ENCODE results near the gene HELZ2. TPM values are rescaled to one million over a fixed set of nuclear protein-coding genes. Genes with fewer than 3 reads are reported as not detected.

Gene HELZ2
- total and polyA plus RNA-seq, 2 experiments from 2014 or later = 5.2 to 48.9 TPM

DNA sequence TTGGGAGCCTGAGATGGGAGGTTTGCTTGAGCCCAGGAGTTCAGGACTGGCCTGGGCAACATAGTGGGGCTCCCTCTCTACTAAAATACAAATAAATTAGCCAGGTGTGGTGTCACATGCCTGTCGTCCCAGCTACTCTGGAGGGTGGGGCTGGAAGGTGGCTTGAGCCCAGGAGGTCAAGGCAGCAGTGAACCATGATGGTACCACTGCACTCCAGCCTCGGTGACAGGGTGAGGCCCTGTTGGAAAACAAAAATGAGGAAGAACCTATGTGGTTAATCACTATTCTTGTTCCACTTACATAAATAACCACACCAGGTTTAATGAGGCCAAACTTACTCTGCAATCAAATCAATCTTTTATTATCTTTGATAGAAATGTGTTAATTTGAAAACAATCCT lies 48.1 kb downstream of the HELZ2 start (continued):
- TF ChIP-seq, protein P1, sequence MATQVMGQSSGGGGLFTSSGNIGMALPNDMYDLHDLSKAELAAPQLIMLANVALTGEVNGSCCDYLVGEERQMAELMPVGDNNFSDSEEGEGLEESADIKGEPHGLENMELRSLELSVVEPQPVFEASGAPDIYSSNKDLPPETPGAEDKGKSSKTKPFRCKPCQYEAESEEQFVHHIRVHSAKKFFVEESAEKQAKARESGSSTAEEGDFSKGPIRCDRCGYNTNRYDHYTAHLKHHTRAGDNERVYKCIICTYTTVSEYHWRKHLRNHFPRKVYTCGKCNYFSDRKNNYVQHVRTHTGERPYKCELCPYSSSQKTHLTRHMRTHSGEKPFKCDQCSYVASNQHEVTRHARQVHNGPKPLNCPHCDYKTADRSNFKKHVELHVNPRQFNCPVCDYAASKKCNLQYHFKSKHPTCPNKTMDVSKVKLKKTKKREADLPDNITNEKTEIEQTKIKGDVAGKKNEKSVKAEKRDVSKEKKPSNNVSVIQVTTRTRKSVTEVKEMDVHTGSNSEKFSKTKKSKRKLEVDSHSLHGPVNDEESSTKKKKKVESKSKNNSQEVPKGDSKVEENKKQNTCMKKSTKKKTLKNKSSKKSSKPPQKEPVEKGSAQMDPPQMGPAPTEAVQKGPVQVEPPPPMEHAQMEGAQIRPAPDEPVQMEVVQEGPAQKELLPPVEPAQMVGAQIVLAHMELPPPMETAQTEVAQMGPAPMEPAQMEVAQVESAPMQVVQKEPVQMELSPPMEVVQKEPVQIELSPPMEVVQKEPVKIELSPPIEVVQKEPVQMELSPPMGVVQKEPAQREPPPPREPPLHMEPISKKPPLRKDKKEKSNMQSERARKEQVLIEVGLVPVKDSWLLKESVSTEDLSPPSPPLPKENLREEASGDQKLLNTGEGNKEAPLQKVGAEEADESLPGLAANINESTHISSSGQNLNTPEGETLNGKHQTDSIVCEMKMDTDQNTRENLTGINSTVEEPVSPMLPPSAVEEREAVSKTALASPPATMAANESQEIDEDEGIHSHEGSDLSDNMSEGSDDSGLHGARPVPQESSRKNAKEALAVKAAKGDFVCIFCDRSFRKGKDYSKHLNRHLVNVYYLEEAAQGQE (IDR thresholded peaks at IDR 0.05; ENCODE audit: unreplicated experiment) = no peak
- TF ChIP-seq EZH2 (IDR thresholded peaks at IDR 0.05; ENCODE audit: low read depth, unreplicated experiment) (no peak), CREB1 (CRISPR knock-in tag; IDR thresholded peaks at IDR 0.05; ENCODE audit: low read depth) (no peak), EZH2phosphoT487 (IDR thresholded peaks at IDR 0.05; ENCODE audit: unreplicated experiment) (no peak), POLR2AphosphoS5 (IDR thresholded peaks at IDR 0.05; ENCODE audit: low read depth) (no peak), ETS1 (IDR thresholded peaks at IDR 0.05) (no peak), CTCF (conservative IDR thresholded peaks at IDR 0.05; ENCODE audit: low read depth in 2 of 2) (no peak), ZNF114 (CRISPR knock-in tag; IDR thresholded peaks at IDR 0.05) (no peak)

DNA sequence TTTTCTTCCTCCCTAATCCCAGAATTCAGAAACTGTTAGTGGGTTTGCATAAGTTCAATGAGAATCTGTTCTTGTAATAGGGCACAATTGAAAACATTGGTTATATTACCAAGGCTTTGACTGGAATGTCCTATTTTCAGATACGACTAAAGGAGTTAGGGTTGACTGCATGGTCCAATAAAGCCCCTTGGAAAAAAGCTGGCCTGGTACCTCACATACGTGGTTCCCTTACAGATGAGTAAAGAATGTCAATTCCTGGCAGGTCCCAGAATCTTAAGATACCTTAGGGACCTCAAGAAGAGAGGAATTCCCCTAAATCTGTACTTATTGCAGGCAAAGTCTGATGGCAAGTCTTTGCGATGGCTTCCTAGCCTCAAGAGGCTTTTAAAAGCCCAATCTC lies 48.9 kb downstream of the HELZ2 start:
- Histone ChIP-seq H3K27ac (ENCODE audit: low read depth) (no peak overlapping the region), H3K4me3 (no peak overlapping the region), H3K79me2 (replicated peaks; ENCODE audit: insufficient read depth) (peaks cover 4% of the 10 kb centered on the region; the same call in 1 of the 2 replicates), H3F3A (replicated peaks; ENCODE audit: low read depth) (0 out of 2 replicates have a peak, but pooled peaks cover 9% of the 10 kb centered on the region), H3K4me1 (ENCODE audit: insufficient read depth) (0 out of 2 replicates have a peak, but pooled peaks cover 4% of the 10 kb centered on the region), H3K4me2 (no peak overlapping the region), H3K9me2 (ENCODE audit: insufficient read depth) (no peaks in the 10 kb centered on the region), H3K27me3 (ENCODE audit: insufficient read depth) (no peaks in the 10 kb centered on the region), H2AFZ (no peak overlapping the region), H4K20me1 (replicated peaks; ENCODE audit: insufficient read depth) (peaks cover 2% of the 10 kb centered on the region; the same call in 1 of the 2 replicates), H3K36me3 (ENCODE audit: insufficient read depth) (no peaks in the 10 kb centered on the region)
- DNase-seq (ENCODE audit: low spot score) = no peak
- H3K4me1 Mint-ChIP-seq = no peaks in the 10 kb centered on the region
- no peak for ATAC-seq
- peaks cover 25% of the 10 kb centered on the region for H3K9me3 Mint-ChIP-seq
- no peak overlapping the region for H3K4me3 Mint-ChIP-seq
- peaks cover 20% of the 10 kb centered on the region for H3K27me3 Mint-ChIP-seq (ENCODE audit: insufficient read depth, low read depth, poor library complexity)
- no peak overlapping the region for H3K27ac Mint-ChIP-seq
- peaks cover 38% of the 10 kb centered on the region for H3K36me3 Mint-ChIP-seq (ENCODE audit: low read depth)
- TF ChIP-seq NANOG (IDR thresholded peaks at IDR 0.05; ENCODE audit: borderline replicate concordance) = no peak
- no peak for TF ChIP-seq ZNF462 (CRISPR knock-in tag; IDR thresholded peaks at IDR 0.05)
- TF ChIP-seq JUNB (IDR thresholded peaks at IDR 0.05; ENCODE audit: unreplicated experiment) = no peak
- TF ChIP-seq STAT1 (IDR thresholded peaks at IDR 0.05; ENCODE audit: unreplicated experiment) = no peak
